Mononuclear cell (primary cell): ENCODE measurements around the gene SLC44A2. TPM values are rescaled to one million over a fixed set of nuclear protein-coding genes. Genes with fewer than 3 reads are reported as not detected.

Experiments
- H3K27me3 ChIP-seq: 2 replicates; pipeline ENCODE4 v1.6.0; 2011; ENCODE audit warnings: low read length, control low read depth; ENCODE audit not compliant: insufficient read depth
- H3K4me1 ChIP-seq: 2 replicates; pipeline ENCODE4 v1.5.1; 2011; ENCODE audit warnings: mild to moderate bottlenecking, low read length, control low read depth; ENCODE audit not compliant: insufficient read depth
- H3K4me3 ChIP-seq: 2 replicates; pipeline ENCODE4 v1.5.1; 2011; ENCODE audit warnings: mild to moderate bottlenecking, low read length, moderate library complexity
- H3K9me3 ChIP-seq: 2 replicates; pipeline ENCODE4 v1.5.1; 2011; ENCODE audit warnings: low read depth, mild to moderate bottlenecking, control low read depth, low read length
- total RNA-seq: library from RNA; depleted of rRNA; stranded (reverse); fragments of >200 nt; gene quantifications from one replicate; pipeline ENCODE4 v1.2.3, GENCODE V29; 2012

The SLC44A2 gene
- total RNA-seq = 57.1 TPM

DNA sequence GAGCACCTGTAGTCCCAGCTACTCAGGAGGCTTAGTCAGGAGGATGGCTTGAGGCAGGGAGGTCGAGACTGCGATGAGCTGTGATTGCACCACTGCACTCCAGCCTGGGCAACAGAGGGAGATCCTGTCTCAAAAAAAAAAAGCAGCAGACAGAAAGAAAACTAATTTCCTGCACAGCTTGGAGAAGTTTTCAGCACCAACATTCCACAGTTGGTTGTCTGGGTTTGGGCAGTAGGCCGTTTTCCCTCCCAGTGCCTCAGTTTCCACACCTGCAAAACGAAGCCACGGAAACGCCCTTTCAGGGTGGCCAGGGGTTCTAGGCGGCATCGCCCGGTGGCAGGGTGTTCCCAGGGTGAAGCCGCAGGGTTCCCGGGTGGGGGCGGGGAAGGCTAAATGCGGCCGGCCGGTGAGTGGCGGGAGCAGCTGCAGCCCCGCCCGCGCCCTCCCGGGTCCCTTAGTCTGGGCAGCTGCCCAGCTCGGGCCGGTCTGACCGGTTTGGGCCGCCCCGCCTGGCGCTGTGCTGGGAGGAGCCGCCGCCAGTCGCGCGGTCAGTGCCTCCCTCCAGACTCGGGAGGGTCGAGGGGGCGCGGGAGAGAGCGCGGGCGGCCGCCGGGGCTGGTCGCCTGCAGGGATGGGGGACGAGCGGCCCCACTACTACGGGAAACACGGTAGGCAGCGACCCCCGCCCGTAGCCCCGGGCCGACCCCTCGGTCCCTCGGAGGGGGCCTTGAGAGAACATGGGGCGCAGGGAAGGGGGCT, at the start of gene SLC44A2:
Gene SLC44A2 (plus strand): TSS at position 551 of the 759 bp plus-strand sequence. CDS start 81 bp downstream, at position 632.
- H3K4me3 ChIP-seq = no peak within 1 kb of the TSS
- no peaks in the 10 kb centered on the region for H3K27me3 ChIP-seq
- H3K9me3 ChIP-seq = no peaks in the 10 kb centered on the region
- peaks cover 29% of the 10 kb centered on the region for H3K4me1 ChIP-seq

DNA sequence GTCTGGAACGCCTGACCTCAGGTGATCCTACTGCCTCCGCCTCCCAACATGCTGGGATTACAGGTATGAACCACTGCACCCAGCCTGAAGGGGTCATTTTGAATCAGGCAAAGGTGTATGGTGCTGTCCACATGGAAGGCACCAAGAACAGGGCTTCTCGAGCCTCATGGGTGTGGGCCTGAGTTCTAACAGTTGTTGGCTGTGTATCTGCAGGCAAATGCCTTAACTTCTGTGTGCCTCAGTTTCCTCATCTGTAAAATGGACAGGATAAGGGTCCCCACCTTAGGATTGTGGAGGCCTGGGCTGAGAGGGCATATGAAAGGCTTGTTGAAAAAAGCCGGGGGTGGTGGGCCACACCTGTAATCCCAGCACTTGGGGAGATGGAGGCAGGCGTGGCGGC, 47.4 kb upstream of the SLC44A2 start:
- H3K9me3 ChIP-seq = no peaks in the 10 kb centered on the region
- H3K27me3 ChIP-seq = no peaks in the 10 kb centered on the region
- no peak overlapping the region for H3K4me3 ChIP-seq
- peaks cover 6% of the 10 kb centered on the region for H3K4me1 ChIP-seq

DNA sequence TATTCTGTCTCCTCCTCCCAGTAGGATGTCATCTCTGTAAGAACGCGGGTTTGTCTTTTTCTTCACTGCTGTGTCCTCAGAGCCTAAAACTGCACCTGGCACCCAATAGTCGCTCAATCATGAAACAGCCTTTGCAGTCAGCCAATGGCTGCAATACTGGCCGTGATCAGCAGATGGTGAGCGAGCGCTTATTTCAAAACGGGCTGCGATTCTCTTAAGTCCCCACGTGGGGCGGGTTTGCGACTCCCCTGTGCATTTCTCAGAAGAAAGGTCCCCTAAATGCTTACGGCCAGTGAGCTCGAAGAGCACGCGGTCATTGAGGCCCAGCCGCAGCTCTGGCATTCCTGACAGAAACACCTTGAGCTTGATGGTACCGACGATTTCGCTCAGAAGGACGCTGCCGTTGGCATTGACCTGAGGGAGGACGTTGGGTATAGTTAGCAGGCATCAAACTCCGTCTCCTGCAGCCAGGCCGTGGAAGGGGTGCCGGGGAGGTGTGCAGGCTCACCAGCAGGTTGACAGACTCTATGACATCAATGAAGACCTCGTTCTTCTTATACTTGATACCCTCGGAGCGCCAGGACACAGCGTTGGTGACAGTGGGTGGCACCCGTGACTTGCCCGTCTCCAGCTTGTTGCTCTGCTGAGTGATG, 44.2 kb upstream of the SLC44A2 start:
- Histone ChIP-seq H3K4me1 (peaks cover 13% of the 10 kb centered on the region), H3K4me3 (no peak overlapping the region), H3K27me3 (no peaks in the 10 kb centered on the region)

DNA sequence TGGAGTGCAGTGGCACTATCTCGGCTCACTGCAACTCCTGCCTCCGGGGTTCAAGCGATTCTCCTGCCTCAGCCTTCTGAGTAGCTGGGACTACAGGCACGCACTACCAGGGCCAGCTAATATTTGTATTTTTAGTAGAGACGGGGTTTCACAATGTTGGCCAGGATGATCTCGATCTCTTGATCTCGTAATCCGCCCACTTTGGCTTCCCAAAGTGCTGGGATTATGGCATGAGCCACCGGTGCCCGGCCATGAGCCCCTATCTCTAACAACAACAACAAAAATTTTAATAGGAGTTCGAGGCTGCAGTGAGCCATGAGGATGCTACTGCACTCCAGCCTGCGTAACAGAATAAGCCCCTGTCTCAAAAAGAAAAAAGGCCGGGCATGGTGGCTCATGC, 43.3 kb upstream of the SLC44A2 start:
- no peak overlapping the region for H3K4me3 ChIP-seq
- H3K9me3 ChIP-seq = no peaks in the 10 kb centered on the region
- H3K27me3 ChIP-seq = no peaks in the 10 kb centered on the region
- peaks cover 13% of the 10 kb centered on the region for H3K4me1 ChIP-seq

More for the DNA sequence above, 44.2 kb upstream of the SLC44A2 start:
- no peaks in the 10 kb centered on the region for H3K9me3 ChIP-seq

DNA sequence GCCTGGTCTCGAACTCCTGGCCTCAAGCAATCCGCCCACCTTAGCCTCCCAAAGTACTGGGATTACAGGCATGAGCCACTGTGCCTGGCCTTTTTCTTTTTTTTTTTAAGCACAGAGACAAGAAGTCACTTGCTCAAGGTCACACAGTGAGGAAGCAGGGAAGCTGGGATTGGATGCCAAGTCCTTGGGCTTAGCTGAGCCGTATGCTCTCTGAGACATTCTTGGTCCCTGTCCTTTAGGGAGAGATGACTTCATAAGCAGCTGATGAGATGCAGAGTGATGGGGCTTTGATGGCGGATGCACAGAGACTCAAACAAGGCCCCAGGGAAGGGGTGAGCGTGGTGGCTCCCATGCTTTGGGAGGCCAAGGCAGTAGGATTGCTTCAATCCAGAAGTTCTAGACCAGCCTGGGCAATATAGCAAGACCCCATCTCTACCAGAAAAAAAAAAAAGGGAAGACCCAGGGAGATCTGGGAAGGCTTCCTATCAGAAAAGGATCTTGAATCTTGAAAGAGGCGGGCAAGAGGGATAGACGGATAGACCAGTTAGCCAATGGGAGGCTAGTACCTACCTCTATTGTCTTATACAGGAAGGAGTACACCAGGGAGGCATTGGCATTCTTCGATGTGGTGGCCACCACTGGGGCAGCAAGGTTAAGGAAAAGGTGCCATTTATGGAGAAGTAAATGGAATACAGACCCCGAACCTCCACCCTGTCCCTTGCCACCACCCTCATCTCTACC, 42.1 kb upstream of the SLC44A2 start:
- peaks cover 13% of the 10 kb centered on the region for H3K4me1 ChIP-seq
- no peaks in the 10 kb centered on the region for H3K9me3 ChIP-seq
- H3K4me3 ChIP-seq = no peak overlapping the region
- peaks cover 4% of the 10 kb centered on the region for H3K27me3 ChIP-seq

DNA sequence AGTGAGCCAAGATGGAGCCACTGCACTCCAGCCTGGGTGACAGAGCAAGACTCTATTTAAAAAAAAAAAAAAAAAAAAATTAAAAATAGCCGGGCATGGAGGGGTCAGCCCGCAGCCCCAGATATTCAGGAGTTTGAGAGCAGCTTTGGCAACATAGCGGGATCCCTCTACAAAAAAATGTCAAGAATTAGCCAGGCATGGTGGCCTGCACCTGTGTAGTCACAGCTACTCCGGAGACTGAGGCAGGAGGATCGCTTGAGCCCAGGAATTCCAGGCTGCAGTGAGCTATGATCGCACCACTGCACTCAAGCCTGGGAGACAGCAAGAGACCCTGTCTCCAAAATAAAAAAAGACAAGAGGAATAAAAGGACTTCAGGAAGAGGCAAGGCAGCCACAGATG, 39.0 kb upstream of the SLC44A2 start:
- no peaks in the 10 kb centered on the region for H3K9me3 ChIP-seq
- no peak overlapping the region for H3K4me3 ChIP-seq
- peaks cover 4% of the 10 kb centered on the region for H3K27me3 ChIP-seq
- H3K4me1 ChIP-seq = peaks cover 14% of the 10 kb centered on the region

DNA sequence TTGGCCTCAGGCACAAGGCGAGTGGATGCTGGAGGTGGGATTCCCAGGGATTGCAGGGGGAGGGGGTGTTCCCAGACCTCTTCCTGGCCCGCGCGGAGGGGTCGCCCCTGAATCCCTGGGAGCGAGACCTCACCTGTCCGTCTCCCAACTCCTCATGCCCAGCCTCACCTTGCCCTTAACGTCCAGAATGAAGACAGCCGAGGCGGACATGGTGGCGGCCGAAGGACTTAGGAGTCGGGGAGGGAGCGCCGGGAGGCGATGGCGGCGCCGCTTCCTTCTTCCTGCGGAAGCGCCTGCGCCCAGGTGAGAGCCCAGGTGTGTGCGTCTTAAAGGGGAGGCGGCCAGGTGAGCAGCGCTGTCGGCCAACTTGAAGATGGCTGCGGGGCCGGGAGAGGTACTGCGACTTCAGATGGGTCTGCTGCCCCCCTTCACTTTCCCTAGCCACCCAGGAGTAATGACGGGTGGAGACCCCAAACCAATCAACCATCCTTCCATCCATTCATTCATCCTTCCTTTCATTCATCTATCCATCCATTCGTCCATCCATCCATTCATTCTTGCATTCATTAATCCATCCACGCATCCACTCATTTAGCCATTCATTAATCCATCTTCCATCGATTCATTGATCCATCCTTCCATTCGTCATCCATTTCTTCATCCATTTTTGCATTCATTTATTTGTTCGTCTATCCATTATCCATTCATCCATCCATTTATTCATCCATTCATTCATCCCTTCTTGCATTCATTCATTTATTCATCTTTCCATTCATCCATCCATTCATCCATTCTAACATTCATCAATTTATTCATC, 38.1 kb upstream of the SLC44A2 start, which contains the start of gene AP1M2:
Gene AP1M2 (minus strand): TSS at position 291 of the 817 bp plus-strand sequence. CDS start 81 bp downstream, at position 210.
- H3K9me3 ChIP-seq = no peaks in the 10 kb centered on the region
- peaks cover 20% of the 10 kb centered on the region for H3K4me1 ChIP-seq
- H3K4me3 ChIP-seq = no peak within 1 kb of the TSS
- H3K27me3 ChIP-seq = peaks cover 4% of the 10 kb centered on the region

DNA sequence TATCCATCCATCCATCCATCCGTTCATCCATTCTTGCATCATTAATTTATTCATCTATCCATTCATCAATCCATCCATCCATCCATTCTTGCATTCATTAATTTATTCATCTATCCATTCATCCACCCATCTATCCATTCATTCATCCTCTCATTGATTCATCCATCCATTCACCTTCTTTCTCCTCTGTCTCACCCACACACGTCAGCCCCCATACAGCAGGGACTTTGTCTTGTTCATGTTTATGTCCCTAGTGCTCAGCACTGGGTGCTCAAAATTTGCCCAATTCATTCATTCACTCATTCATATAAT, 37.6 kb upstream of the SLC44A2 start:
- Histone ChIP-seq H3K27me3 (peaks cover 4% of the 10 kb centered on the region), H3K9me3 (no peaks in the 10 kb centered on the region), H3K4me3 (no peak overlapping the region), H3K4me1 (peaks cover 25% of the 10 kb centered on the region)

DNA sequence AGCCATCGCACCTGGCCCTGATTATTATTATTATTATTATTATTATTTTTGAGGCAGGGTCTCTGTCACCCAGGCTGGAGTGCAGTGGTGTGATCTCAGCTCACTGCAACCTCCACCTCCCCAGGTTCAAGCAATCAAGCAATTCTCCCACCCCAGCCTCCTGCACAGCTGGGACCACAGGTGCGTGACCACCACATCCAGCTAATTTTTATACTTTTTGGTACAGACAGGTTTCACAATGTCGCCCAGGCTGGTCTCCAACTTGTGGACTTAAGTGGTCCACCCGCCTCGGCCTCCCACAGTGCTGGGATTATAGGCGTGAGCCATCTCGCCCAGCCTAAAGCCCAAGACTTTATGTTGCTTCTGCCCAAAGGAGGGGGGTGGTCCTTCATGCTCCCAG, 32.2 kb upstream of the SLC44A2 start:
- no peaks in the 10 kb centered on the region for H3K9me3 ChIP-seq
- H3K4me1 ChIP-seq = peaks cover 64% of the 10 kb centered on the region
- no peaks in the 10 kb centered on the region for H3K27me3 ChIP-seq
- no peak overlapping the region for H3K4me3 ChIP-seq

DNA sequence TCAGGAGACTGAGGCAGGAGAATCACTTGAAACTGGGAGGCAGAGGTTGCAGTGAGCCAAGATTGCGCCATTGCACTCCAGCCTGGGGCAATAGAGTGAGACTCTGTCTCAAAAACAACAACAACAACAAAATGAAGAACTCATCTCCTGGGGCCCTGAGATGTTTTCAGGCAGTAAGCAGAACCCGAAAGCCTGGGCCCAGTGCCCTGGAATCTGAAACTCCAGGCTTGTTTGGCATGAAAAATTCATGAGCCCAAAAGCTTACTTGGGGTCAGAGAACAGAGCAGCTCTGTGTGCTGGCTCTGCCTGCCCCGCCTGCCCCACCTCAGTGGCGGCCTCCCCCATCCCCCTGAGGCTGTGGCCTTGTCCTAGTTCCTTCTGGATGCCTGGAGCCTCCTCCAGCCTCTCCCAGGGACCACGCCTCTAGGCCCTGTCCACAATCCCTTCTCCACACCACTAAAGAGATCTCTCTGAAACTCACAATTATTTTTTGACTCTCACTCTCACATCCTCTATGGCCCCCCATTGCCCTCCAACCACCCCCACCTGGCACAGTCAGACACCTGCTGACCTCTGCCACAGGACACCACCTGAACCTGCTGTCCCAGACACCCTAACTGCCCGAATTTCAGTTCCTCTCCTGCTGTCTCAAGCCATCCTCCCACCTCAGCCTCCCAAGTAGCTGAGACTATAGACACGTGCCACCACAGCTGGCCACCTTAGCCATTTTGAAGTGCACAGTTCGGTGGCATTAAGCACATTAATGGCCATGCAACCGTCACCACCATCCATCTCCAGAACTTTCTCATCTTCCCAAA, 31.3 kb upstream of the SLC44A2 start:
- H3K27me3 ChIP-seq = no peaks in the 10 kb centered on the region
- H3K9me3 ChIP-seq = no peaks in the 10 kb centered on the region
- H3K4me3 ChIP-seq = no peak overlapping the region
- H3K4me1 ChIP-seq = peaks cover 64% of the 10 kb centered on the region

DNA sequence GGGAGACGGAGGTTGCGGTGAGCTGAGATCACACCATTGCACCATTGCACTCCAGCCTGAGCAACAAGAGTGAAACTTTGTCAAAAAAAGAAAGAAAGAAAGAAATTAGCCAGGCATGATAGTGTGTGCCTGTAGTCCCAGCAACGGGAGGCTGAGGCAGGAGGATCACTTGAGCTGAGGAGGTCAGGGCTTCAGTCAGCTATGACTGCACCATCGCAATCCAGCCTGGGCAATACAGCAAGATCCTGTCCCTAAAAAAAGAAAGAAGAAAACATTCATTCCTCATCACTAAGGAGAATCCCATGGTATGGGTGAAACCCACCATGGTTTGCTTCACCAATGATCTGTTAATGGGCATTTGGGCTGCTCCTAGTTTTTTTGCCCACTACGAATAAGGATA, 25.2 kb upstream of the SLC44A2 start:
- no peaks in the 10 kb centered on the region for H3K27me3 ChIP-seq
- peaks cover 50% of the 10 kb centered on the region for H3K4me1 ChIP-seq
- H3K9me3 ChIP-seq = no peaks in the 10 kb centered on the region
- H3K4me3 ChIP-seq = no peak overlapping the region

DNA sequence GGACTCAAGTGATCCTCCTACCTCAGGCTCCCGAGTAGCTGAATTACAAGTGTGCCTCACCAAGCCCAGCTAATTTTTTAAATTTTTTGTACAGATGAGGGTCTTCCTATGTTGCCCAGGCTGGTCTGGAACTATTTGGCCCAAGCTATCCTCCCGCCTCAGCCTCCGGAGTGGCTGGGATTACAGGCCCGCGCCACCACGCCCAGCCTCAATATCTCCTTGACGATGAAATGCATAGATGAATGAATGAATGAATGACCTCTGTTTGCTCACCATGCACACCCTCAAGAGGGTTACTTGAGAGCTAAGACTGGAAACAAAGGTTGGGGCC, 23.4 kb upstream of the SLC44A2 start:
- Histone ChIP-seq H3K27me3 (no peaks in the 10 kb centered on the region), H3K9me3 (no peaks in the 10 kb centered on the region), H3K4me3 (no peak overlapping the region), H3K4me1 (peaks cover 48% of the 10 kb centered on the region)

DNA sequence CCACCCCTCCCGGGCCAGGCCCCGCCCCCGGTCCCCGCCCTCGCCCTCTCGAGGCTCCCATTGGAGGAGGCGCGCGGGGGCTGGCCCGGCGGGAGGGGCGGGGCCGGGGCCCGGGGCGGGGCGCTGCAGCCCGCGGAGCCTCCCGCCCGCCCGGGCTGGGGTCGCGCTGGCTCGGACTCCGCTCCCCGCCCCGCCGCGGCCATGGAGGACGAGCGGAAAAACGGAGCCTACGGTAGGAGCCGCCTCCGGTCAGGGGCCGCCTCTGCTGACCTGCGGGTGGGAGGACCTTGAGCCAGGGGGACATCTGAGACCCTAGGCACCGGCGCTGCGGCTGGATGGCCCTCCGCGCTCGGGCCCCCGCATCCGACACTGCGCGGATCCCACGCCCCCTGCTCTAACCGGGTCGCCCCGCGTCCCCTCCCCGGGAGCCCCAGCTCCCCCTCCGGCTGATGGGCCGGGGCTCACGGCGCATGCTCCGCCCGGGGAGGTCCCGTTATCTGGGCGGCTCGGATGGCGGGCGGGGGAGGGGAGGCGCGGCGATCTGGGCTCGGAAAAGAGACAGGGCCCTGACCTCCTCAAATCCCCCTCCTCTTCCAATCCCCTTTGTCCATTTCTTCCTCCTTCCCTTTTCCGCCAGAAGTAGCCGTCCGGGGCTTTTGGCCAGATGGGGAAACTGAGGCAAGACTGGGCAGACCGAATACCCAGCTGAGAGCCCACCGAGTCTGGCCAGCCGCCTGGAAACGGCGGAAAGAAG, 22.8 kb upstream of the SLC44A2 start:
- Histone ChIP-seq H3K4me3 (peak overlapping the region; percentile 92), H3K27me3 (no peaks in the 10 kb centered on the region), H3K4me1 (peaks cover 48% of the 10 kb centered on the region), H3K9me3 (no peaks in the 10 kb centered on the region)
